ENCODE results near the gene PLCB3.

GRCh38 chr11:64294774-64295173 lies 43.4 kb downstream of the PLCB3 start:
- TF ChIP-seq, protein P1, sequence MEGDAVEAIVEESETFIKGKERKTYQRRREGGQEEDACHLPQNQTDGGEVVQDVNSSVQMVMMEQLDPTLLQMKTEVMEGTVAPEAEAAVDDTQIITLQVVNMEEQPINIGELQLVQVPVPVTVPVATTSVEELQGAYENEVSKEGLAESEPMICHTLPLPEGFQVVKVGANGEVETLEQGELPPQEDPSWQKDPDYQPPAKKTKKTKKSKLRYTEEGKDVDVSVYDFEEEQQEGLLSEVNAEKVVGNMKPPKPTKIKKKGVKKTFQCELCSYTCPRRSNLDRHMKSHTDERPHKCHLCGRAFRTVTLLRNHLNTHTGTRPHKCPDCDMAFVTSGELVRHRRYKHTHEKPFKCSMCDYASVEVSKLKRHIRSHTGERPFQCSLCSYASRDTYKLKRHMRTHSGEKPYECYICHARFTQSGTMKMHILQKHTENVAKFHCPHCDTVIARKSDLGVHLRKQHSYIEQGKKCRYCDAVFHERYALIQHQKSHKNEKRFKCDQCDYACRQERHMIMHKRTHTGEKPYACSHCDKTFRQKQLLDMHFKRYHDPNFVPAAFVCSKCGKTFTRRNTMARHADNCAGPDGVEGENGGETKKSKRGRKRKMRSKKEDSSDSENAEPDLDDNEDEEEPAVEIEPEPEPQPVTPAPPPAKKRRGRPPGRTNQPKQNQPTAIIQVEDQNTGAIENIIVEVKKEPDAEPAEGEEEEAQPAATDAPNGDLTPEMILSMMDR (IDR thresholded peaks at IDR 0.05; ENCODE audit: low read depth, low read length), result no peak
- no peak for TF ChIP-seq EZH2phosphoT487 (IDR thresholded peaks at IDR 0.05; ENCODE audit: low read depth)

All from OCI-LY3 (cell line).